CD4-positive, alpha-beta T cell treated with Interleukin-6 for 4 hours (primary cell): ENCODE data around the gene NCKAP5.

ENCODE experiments used
- DNase-seq: peaks from one replicate; pipeline ENCODE4 v3.0.0-alpha.2; 2020; ENCODE audit warnings: mixed read lengths

Gene NCKAP5

DNA sequence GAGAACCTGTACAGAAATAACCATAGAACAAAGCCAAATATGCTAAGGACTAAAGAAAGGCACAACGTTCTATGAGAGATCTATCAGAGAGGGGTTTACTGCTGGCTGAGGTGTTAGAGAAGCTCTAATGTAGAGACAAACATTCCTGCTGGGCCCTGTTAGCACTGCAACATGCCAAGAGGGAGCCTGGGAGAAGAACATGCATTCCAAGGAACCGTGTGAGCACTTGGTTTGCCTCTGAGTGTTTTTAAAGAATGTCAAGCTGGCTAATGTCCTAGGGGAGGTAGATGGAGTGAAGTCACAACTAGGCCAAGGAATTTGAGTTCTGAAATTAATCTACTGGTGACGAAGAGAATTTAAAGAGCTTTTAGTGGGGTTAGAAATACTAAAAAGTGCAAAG, 514.0 kb downstream of the NCKAP5 start:
- no peak for DNase-seq

DNA sequence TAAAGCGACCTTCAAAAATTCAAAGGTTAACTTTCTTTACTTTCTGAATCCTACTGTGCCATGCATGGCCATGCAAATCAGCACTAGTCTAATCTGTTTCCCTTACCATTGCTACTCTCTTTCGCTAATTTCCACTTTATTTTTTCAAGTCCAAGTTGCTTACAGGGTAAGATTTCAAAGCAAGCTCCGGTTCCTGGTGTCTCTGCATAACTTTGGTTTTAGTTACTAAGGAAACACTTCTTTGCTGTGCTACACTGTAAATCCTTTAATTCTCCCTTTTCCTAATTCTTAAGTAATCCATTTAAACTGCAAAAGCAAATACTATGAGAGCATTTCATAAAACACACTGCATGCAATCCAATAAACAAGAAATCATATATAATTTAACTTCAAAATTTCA, 514.7 kb downstream of the NCKAP5 start:
- no peak for DNase-seq

DNA sequence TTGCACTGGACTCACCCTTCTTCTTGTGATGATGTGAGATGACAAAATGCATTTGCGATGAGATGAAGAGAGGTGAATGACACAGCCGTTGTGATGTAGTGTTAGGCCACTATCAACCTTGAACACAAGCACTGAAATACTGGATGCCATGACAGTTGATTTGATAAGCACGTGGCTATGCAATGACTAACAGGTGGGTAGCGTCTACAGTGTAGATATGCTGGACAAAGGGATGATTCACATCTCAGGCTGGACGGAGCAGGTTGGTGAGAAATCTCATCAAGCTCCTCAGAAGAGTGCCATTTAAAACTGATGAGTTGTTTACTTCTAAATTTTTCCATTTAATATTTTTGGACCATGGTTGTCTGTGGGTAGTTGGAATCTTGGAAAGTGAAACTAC, 522.5 kb downstream of the NCKAP5 start:
- DNase-seq: no peak

DNA sequence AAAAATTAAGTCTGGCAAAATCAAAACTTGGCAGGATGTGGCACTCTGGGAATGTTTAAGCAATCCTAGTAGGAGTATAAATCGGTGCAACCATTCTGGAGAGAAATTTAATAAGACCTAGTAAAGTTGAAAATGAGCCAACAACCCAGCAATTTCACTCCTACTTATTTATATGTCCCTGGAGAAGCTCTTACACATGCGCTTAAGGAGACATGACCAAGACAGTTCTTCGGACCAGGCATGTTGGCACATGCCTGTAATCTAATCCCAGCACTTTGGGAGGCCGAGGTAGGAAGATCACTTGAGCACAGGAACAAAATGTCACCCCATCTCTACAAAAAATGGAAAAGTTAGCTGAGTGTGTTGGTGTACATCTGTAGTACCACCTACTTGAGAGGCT, 523.7 kb downstream of the NCKAP5 start:
- DNase-seq: no peak

DNA sequence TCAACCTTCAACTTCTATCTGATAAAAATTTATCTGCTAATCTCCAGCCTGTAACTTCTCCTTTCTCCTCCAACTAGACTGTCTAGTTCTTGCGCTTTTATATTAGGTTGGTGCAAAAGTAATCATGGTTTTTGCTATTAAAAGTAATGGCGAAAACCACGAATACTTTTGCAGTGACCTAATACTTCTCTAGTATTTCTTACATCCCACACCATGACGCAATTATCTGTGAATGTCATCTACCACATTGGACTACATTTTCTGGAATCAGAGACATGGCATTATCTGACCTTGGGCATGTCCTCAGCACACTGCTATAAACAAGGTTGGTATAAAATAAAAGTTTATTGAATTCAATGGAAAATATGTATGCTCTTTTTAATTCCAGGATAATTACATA, 528.1 kb downstream of the NCKAP5 start:
- DNase-seq: no peak

DNA sequence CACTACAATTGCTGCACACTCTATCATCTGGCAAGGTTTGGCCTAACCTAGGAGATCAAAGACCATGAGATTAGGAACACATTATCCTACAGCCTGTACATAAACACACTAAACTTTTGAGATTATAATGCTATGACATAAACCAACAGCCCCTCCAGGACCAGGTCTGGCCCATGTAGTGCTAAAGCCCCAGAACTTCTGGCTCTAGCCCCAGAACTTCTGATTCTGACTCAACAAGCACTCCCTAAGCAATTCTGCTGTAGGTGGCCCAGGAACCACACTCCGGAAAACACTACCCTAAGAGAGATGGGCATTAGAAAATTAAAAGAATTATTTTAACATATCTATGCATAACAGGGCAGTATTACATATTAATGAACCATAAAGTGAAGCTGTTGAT, 528.7 kb downstream of the NCKAP5 start:
- no peak for DNase-seq

DNA sequence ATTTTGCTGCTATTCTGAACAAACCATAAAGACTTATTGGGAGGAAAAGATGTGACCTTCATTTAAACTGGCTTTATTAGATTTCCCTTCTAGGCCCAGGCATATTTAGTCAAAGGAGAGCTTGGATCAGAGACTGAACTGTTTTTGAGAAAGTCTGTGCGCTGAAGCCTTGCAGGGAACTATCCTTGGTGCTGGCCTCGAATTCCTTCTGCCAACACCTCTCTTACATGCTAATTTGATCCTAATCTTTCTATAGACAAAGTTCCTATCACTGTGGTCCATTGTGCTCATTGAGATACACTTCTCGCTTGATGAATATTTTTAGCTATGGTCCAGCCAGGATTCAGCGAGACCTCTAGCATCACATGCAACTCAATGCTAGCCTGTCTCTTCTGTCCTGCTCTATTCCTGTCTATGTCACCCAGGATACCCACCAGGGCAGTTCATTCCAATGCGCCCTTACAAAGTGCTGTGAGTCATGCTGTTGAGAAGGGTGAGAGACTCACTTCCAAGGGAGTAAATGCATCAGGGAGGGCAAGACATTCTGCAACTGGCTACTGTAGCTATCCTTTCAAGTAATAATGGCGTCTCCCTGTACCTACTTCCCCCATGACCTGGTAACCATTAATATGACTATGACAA, 541.6 kb downstream of the NCKAP5 start:
- no peak for DNase-seq

DNA sequence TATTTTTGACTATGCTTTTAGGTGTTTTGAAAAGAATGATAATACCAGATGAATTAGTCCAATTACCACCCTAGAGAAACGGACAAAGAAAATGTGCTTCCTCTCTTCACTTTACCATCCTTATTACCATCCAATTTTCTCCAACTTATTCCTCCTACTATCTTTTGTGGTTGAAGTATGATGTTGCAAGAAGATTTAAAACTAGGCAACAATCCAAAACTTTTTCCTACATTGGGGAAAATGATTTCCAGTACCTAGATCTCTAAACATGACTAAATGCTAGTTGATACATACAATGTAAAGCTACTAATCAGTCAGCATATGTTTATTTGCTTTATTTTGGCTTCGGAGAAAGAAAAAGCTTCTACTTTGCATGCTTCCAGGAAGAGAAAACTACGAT, 543.3 kb downstream of the NCKAP5 start:
- DNase-seq: no peak

DNA sequence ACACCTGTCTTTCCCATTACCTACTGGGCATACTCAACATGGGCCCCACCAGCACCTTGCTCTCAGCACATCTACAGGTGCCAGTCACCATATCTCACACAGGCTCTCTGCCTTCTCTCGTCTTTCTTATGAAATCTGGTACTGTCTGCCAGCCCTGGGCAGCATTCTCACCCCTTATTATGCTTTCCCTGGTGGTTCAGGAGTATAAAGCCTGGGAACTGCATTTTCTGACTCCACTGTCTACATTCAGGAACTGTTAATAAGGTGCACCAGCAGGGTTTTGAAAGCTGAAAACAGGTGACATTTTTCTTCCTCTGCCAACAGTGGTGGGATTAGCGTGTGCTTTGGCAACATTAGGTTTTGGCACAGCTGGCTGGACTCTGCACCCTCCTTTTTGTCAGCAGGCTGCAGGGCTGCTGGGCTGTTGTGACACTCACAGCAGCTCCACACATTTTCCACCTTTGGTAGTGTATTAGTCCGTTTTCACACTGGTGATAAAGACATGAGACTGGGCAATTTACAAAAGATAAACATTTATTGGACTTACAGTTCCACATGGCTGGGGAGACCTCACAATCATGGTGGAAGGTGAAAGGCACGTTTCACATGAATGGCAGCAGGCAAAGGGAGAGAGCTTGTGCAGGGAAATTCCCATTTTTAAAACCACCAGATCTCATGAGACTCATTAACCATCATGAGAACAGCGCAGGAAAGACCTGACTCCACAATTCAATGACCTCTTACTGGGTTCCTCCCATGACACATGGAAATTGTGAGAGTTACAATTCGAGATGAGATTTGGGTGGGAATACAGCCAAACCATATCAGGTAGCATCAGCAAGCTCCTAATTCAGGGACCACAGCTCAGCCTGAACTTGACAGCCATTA, 555.2 kb downstream of the NCKAP5 start:
- DNase-seq: no peak

DNA sequence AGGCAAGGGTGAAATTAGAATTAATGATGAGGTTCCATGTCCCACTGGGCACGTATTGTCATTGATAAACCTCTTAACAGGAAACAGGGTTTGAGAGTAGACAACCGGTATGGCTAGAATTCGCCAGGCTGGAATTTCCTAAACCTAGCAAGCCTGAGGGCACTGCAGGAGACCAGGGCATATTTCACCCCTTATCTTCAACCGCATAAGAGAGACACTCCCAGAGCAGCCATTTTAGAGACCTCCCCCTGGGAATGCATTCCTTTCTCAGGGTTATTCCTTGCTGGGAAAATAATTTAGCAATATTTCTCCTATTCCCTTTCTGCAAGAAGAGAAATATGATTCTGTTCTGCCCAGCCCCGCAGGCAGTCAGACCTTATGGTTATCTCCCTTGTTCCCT, 563.6 kb downstream of the NCKAP5 start:
- no peak for DNase-seq

DNA sequence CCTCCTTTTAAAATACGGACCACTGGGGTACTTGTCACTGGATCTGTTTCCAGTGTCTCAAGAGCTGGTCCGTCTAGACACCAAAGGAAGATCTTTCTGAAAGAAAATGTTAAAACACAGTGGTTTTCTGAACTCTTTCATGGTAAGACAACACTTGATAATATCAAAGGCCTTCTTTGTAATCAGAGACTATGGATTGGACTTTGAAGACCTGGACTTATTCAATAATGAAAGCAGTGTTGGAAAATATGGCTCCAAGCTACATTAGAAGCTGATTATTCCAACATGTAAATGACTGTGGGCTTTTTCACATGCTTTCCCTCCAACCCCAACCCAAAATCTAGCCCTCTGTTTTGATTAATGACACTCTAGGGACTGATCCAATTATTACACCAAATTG, 568.8 kb downstream of the NCKAP5 start:
- DNase-seq: no peak

DNA sequence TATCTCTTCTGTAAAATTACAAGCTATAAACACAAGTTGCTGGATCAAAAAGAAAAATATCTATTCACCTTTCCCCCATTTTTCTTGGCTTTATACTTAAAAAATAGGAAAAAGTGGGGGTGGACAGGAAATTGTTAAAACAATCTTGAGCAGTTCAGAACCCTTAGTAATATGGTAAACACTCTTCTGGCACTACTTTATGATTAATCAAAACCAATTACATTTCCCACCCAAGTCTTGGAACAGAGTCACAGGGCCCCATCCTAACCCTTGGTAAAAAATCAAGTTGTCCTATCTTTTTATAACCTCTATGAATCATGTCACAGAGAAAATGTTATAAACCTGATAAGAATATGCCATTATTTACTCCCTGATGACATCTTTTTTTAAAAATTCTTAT, 570.0 kb downstream of the NCKAP5 start:
- no peak for DNase-seq

DNA sequence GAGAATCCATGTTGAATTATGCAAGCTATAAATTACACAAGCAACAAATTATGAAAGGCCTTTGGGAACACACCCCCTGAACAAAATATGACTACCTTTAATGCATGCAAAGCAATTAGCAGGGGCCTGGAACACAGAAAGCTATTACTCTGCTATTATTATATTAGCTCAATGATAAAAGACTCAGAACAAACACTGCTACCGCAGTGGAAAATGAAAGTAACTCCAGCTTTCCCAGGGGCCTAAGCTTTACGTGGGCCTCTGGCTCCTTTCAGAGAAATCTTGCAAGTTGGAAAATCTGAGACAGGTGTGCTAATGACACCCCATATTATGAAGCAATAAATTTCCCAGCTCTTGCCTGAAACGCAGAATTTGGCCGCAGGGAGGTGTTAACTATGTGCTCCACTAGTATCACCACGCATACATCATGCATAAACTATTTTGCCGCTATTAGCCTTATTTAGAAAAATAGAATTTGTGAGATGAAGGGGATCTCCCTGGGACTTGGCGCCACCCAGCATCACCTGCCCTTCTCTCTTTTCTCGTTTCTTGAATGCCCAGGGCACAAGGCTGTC, 576.7 kb downstream of the NCKAP5 start:
- no peak for DNase-seq

DNA sequence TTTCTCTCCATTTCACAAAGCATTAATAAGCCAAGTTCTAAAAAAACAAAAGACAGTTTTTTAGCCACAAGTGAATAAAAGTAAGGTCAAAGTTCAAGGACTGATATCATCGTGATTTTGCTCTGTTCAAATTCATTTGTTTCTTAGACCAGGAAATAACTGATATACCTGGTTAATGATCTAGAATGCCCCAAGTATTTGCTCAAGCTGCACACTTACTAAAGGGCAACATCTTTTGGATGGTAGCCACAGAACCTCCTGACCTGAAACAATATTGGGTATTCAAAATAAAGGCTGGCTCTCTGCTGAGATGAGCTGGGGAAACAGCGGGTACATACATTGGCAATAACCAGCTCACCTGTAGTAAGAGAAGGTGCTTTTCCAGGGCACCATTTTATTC, 583.5 kb downstream of the NCKAP5 start:
- DNase-seq: no peak

DNA sequence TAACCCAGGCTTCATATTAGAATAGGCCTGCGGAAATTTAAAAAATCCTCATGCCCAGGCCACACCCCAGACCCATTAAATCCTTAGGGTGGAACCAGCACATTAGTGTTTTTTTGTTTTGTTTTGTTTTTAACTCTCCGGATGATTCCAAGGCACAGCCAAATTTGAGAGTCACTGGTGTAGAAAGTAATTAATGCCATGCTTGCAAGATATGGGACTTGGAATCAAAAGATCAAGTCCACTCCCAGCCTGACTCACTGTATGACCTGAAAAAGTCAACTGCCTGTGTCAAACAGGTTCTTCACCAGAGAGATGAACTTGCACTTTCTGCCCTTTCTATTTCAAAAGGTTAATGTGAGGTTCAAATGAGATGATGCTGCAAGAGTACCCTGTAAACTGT, 588.0 kb downstream of the NCKAP5 start:
- no peak for DNase-seq

DNA sequence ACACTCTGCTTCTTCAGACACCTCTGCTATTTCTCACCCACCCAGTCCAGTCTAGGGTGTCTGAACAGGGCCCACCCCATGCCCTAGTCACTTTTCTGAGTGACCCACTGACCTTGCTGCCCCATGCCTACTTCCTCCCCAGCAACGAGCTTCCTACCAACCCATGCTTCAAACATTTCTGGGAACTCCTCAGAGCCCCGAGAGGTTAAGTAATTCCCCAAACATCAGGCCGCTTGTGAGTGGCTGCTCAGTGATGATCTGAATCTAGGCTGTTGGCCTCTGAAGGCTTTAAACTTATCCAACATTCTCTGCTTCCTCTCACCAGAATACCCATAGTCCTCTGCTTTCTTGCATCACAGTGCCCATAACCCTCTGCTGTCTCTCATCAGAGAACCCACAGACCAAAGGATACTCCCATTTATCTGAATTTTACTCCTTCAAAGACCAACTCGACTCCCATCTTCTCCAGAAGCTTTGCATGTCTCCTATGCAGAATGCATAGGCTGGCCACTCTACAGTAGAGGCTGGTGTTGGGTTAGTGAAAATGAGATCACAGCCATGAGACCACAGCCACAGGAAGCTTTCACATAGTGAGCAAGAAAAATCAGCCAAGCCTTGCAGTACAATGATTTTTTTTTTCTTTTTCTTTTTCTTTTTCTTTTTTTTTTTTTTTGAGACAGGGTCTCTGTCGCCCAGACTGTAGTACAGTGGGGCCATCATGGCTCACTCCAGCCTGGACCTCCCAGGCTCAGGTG, 588.7 kb downstream of the NCKAP5 start:
- DNase-seq: no peak

DNA sequence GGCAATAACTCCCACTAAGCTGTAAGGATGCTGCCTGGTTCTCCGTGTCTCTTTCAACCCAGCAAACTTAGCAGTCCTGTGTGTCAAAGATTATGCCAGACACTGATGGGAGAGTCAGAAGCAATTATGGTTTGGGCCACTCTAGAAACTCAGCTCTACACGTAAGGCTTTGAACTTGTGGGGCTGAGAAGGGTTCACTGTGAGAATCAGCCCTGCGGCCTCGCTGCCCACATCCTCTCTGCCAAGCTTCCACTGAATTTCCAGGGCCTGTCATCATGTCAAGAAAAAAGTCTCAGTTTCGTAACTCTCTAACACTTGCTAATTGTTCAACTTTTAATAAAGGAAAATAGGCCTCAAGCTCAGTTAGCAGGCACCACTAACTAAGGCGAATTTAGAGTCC, 589.4 kb downstream of the NCKAP5 start:
- DNase-seq: no peak

DNA sequence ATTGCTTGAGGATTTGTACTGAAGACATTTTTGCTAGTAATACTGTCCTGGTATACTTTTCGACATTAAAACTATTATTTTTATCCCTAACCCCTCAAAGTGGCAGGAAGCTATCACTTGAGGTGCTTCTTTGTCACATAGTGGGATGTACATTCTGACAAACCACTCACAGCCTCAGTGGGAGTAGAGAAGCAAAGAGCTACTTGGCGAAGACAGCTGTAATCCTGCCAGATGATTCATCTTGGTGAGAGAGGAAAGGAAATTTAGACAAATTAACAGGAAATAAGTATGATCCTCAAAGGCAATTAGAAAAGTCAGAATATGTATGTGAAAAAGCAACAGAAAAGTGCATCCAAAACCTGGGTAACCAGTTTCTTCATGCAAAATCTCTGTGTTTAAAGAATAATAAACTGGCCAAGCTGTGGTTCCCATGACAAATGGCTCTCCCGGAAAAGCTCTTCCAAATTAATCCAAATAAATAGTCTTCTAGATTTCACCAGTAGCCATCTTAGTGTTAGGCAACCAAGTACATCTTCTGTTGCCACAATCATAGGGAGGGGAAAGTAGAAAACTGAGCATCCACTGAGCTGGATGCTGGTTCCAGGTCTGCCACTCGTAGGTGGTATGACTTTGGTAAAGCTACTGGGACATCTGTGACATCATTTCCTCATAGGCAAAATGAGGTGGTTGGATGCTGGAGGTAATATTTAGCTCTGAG, 590.3 kb downstream of the NCKAP5 start:
- DNase-seq: no peak

DNA sequence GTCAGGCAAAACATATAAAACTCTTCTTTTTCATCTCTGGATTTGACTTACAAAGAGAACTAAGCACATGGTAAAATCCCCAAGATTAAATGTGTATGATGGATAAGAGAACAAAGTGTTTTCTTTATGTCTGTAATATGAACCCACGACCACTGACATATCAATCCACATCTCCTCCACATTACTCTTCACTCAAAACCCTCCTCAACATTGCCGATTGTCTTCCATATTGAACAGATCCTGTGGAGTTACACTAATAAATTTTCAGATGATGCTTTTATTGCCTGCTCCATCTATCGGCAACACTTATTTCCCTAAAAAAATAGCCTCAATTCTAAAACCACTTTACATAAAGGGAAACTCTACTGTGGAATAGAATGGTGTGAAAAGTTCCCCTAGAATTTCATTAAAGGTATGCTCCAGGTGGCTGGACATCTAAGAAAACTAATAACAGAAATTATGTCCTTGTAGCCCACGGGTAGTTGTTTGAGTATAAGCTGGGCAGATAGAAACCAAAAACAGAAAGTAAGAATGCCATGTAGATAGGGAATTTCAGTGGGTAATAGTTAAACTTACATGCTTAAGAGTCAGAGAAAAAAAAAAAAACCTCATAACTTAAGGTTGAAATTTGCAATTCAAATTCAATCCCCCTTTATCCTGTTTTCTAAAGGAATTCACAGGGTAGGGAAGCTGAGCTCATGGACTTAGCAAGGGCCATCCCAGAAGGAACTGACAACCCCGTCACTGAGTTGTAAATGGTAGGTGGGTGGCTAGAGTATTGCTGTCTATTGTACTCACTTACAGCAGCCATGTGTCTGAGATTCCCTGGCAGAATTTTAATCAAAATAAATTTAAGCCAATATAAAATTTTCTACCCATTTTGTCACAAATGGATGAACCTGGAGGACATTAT, 592.8 kb downstream of the NCKAP5 start:
- DNase-seq: no peak

DNA sequence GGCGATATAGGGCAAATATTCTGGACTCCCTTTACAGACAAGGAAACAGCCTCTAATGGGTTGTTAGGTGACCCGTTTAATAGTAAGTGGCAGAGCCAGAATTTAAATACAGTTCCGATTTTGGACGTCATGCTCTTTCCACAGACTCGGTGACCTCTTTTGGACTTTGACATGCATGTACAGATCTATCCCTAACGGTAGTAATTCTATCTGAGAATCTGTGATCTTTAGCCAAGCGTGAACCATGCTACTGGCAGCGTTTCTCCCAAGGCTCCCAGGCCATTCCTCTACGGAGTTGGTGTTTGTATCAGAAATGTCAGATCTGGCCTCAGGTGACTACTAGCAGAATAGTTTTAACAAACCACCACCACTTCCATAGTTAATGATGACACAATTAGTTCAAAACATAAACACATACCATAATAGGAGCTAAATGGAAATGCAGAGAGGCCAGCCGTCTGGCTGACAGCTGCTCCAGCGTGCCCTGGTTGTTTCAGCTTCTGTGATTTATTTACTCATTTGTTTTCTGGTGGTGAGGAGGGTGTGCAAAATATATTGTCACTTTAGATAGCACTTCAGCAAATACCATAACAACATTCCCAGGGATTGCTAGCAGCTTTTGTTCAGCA, 593.7 kb downstream of the NCKAP5 start:
- no peak for DNase-seq
